Activated CD8-positive, alpha-beta memory T cell treated with anti-CD3 and anti-CD28 coated beads, Interleukin-2, amount 10 ng/mL, durations not matched to agents 7 days and 5 days (primary cell): Measurements from ENCODE around the gene FADS1. TPM values are rescaled to one million over a fixed set of nuclear protein-coding genes. Genes with fewer than 3 reads are reported as not detected.

Source experiments
- ATAC-seq: fragments of 150-1000 bp; cut with Tn5 transposase; one replicate; pipeline ENCODE4 v1.10.0; 2021; ENCODE audit warnings: moderate library complexity
- CTCF ChIA-PET: fragments of 350-600 bp; sonication (Branson Sonifier 250); formaldehyde crosslinking; loops from one replicate; lab custom pipeline; 2021; ENCODE audit warnings: antibody characterized with exemption; lab: Charles Lee
- DNase-seq: peaks from one replicate; pipeline ENCODE4 v3.0.0-alpha.2; 2020
- H3K27ac Mint-ChIP-seq: one replicate; pipeline ENCODE4 v1.8.0; 2021; ENCODE audit warnings: mild to moderate bottlenecking, mixed read lengths
- H3K27me3 Mint-ChIP-seq: one replicate; pipeline ENCODE4 v1.8.0; 2021; ENCODE audit warnings: mixed read lengths
- H3K36me3 Mint-ChIP-seq: one replicate; pipeline ENCODE4 v1.8.0; 2021; ENCODE audit warnings: mild to moderate bottlenecking, mixed read lengths
- H3K4me1 Mint-ChIP-seq: one replicate; pipeline ENCODE4 v1.8.0; 2021; ENCODE audit warnings: mixed read lengths
- H3K4me3 Mint-ChIP-seq: one replicate; pipeline ENCODE4 v1.8.0; 2021; ENCODE audit warnings: mild to moderate bottlenecking, moderate library complexity, mixed read lengths
- H3K9me3 Mint-ChIP-seq: one replicate; pipeline ENCODE4 v1.8.0; 2022; ENCODE audit warnings: low read depth, mixed read lengths
- total RNA-seq, 2 experiments: library from RNA; stranded (reverse); gene quantifications; one replicate each; pipeline ENCODE4 v1.2.3, GENCODE V29; 2021

The FADS1 gene
- total RNA-seq, 2 experiments from 2014 or later, result 33.8 to 35.4 TPM

DNA sequence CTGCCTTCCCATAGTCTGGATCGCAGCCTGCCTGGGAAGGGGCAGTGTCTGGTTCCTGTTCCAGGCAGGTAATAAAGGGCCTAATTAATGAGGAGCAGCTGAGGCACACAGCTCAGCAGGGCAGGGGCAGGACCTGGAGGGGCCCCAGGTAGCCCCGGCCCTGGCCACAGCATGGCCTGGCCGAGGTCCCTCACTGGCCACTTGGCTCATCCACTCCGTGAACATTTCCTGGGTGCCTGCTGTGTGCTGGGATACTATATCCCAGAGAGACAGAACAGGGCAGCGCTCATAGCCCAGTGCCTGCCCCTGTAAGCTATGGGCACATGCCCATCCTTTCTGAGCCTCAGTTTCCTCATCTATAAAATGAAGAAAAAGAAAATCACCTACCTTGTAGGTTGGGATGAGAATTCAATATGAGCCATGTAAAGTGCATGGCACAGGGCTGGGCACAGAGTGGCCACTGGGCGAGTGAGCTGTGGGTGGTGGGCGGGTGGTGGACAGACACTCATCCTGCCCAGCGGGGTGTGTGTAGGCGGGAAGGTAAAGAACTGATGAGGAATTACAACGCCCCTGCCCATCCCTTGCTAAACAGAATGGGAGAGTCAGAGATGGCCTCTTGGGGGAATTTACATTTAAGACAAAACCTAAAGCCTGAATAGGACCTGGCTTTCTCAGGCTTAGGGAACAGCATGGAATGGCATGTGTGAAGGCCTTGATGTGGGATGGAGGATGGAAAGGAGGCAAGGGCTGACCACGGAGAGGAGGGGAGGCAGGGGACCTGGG lies 55.2 kb downstream of the FADS1 start:
- H3K9me3 Mint-ChIP-seq, result no peaks in the 10 kb centered on the region
- peaks cover 6% of the 10 kb centered on the region for H3K4me1 Mint-ChIP-seq
- no peaks in the 10 kb centered on the region for H3K36me3 Mint-ChIP-seq
- H3K4me3 Mint-ChIP-seq, result no peak overlapping the region
- no peak overlapping the region for H3K27ac Mint-ChIP-seq
- CTCF ChIA-PET, result no interaction called here
- H3K27me3 Mint-ChIP-seq, result no peaks in the 10 kb centered on the region
- ATAC-seq (no peak), DNase-seq (no peak)

DNA sequence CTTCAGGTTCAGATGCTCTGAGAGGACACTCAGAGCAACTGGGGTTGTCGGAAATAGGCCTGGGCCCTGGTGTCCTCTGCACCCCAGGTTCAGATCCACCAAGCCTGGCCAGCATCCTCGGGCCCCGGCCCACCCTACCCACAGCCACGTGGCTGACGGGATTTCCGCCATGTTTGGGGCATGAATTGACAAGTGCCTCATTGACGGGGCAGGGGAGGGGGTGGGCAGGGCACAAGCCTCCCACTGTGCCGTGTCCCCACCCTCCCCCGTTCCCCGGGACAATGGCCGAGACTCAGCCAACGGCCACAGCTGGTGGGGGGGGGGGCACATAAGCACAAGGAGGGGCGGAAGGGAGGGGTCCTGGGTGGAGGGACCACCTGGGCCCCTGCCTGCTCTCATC lies 55.9 kb downstream of the FADS1 start:
- Mint-ChIP-seq H3K9me3 (no peaks in the 10 kb centered on the region), H3K27me3 (no peaks in the 10 kb centered on the region), H3K36me3 (no peaks in the 10 kb centered on the region), H3K4me3 (no peak overlapping the region), H3K27ac (no peak overlapping the region), H3K4me1 (peaks cover 13% of the 10 kb centered on the region)
- ATAC-seq (no peak), DNase-seq (no peak)
- CTCF ChIA-PET, result no interaction called here

DNA sequence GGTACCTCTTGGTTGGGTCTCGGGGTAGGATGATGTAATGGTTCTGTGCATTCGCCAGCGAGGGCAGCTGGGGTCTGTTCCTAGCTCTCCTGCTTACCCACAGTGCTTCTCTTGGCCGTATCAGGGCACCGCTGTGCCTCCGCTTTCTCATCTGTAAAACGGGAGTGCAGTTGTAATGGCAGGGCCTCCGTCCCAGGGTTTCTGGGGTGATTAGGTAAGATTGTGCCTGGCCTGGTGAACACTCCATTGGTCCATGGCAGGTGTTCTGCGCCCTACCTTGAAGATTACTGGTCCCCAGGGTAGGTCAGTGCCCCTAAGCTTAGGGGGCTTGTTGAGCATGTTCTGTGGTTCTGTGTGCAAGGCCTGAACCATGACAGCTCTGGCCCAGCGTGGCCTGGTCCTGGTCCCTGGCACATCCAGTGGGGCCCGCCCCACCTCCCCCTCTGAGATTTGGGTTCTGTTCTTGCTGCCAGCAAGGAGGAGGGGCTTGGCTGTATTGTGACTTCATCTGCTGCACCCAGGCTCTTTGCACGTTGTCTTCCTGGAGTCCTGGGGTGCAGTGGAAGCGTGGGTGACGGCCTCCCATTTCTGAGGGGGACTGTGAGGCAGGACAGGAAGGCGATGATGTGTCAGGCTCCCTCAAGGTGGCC lies 59.5 kb downstream of the FADS1 start:
- DNase-seq (no peak), ATAC-seq (no peak)
- Mint-ChIP-seq H3K4me3 (no peak overlapping the region), H3K4me1 (peaks cover 22% of the 10 kb centered on the region), H3K27ac (no peak overlapping the region), H3K9me3 (no peaks in the 10 kb centered on the region), H3K27me3 (peaks cover 12% of the 10 kb centered on the region), H3K36me3 (no peaks in the 10 kb centered on the region)
- CTCF ChIA-PET, result interaction anchor here (0.7 to 2.0 kb wide), 4 partner anchors 8 to 114 kb away, joined by 3 to 8 read pairs (median 4); partner anchors contain the start of genes FEN1 and TMEM258

DNA sequence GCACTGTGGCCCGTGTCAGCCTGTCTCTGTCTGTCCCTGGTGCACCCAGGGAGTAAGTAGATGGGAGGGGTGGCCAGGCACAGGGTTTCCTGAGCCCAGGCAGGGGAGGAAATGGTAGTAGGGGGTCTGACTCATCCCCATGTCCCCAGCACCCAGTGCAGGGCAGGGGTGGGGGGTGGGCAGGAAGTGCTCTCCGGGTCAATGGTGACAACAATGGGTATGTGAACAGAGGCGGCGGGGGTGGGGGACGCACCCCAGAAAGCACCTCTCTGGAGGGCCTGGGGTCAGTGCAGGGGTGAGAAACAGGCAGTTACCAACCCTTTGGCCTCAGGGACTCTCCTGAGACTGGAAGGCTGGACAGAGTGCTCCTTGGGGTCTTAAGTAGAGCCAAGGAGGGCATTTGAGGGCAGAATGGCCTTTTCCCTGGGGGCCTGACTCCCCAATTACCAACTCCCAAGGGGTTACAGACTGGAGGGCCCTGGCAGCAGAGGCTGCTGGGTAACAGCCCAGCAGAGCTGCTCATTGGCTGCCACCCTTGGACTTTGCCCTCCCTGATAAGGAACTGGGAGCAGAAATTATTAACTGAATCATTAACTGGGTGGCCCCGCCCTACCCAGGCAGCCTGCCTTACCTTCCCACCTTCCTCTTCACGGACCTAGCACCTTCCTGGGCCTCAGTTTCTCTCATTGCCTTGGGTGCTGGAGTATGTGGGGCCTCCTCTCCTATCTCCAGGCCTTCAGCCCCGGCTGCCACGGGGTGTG lies 60.2 kb downstream of the FADS1 start:
- Mint-ChIP-seq H3K9me3 (no peaks in the 10 kb centered on the region), H3K36me3 (no peaks in the 10 kb centered on the region), H3K4me3 (no peak overlapping the region), H3K27me3 (peaks cover 16% of the 10 kb centered on the region), H3K27ac (peak overlapping the region; percentile 75), H3K4me1 (peaks cover 25% of the 10 kb centered on the region)
- CTCF ChIA-PET, result interaction anchor here (1.0 to 2.0 kb wide), 4 partner anchors 10 to 114 kb away, joined by 3 to 8 read pairs (median 4); partner anchors contain the start of genes FEN1 and TMEM258
- ATAC-seq (peak; percentile 64), DNase-seq (peak; percentile 74)

DNA sequence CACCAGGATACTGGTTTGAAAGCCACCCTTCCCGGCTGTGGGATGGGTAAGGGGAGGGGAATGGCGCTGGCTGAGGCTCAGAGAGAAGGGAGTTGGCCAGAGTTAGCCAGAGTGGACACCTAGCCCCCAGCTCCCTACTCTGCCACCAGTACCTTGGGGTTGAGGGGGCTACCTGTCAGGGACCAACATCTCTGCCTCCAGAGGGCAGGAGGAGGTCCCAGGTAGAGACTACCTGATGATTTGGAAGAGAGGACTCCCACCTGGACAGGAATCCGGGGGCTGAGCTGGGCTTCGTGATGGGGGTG lies 60.7 kb downstream of the FADS1 start:
- Mint-ChIP-seq H3K9me3 (no peaks in the 10 kb centered on the region), H3K27me3 (peaks cover 20% of the 10 kb centered on the region), H3K36me3 (no peaks in the 10 kb centered on the region), H3K4me1 (peaks cover 25% of the 10 kb centered on the region), H3K27ac (peak overlapping the region; percentile 75), H3K4me3 (no peak overlapping the region)
- ATAC-seq (no peak), DNase-seq (no peak)
- CTCF ChIA-PET, result interaction anchor here (1.0 to 2.0 kb wide), 4 partner anchors 8 to 37 kb away, joined by 3 to 8 read pairs (median 4); partner anchors contain the start of genes FEN1 and TMEM258

DNA sequence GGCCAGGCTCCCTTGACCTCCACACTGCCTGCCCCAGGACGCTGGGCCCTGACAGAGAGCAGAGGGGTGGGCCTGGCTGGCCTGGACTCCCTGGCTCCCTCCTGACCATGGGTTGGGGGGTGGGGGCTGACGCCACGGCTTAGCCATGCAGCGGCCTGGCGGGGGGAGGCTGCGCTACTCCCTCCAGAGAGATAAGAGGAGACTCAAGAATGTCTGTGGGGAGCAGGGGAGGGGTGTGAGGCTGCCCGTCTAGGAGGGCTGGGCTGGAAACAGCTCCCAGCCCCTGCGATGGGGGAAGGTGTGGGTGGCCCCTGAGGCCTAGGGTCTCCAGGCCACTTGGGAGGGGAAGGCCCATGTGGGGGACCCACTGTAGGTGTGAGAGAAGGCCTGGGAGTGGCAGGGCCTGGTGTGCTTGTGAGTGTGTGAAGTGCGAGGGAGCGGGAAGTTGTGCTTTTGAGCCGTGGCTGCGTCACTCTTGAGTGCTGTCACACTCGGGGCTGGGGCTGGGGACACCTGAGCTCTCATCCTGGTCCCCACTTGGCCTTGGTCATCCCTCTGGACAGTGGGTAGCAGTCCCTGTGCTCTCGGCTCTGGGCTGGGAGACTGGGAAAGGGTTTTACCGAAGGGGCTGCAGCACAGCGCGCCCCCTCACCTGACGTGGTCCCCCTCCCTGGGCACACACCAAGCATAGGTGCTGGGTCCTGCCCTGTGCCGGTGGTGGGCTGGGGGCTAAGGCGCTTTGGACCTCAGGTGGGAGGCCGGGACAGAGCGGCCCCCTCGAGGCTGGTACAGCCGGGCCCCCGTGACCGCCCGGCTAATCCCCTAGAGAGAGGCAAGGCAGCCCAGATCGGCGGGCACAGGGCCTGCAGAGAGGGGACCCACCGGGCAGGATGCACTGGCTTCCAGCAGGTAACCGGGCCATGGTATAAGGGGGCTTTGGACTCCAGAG lies 62.0 kb downstream of the FADS1 start:
- peaks cover 25% of the 10 kb centered on the region for H3K4me1 Mint-ChIP-seq
- no peaks in the 10 kb centered on the region for H3K36me3 Mint-ChIP-seq
- DNase-seq (no peak), ATAC-seq (no peak)
- no peaks in the 10 kb centered on the region for H3K9me3 Mint-ChIP-seq
- no peak overlapping the region for H3K27ac Mint-ChIP-seq
- no peak overlapping the region for H3K4me3 Mint-ChIP-seq
- CTCF ChIA-PET, result interaction anchor here (1.3 to 2.1 kb wide), 2 partner anchors 10 to 21 kb away, joined by 4 to 7 read pairs; no protein-coding TSS in a partner anchor
- H3K27me3 Mint-ChIP-seq, result peaks cover 29% of the 10 kb centered on the region

DNA sequence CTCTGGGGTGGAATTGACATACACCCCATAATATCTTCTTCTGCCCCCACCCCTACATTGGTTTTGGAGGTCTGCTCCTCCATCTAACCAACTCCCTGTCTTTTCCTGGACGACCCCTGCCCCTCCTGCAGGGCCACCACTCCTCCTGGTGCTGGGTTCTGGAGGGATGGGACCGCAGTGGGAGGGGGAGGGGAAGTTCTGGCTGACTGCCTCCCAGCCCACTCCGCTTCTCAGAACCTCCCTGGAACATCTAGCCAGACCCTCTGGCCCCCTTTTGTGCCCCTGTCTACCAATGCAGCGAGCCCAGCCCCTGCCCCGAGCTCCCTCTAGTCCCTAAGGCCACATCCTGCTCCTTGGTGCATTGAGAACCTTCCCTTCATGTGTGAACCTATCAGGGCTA lies 63.1 kb downstream of the FADS1 start:
- Mint-ChIP-seq H3K4me1 (peaks cover 25% of the 10 kb centered on the region), H3K27me3 (peaks cover 29% of the 10 kb centered on the region), H3K36me3 (no peaks in the 10 kb centered on the region), H3K9me3 (no peaks in the 10 kb centered on the region), H3K4me3 (no peak overlapping the region), H3K27ac (no peak overlapping the region)
- CTCF ChIA-PET, result interaction anchor here (0.7 to 2.1 kb wide), 5 partner anchors 17 to 34 kb away, joined by 3 to 7 read pairs (median 4); no protein-coding TSS in a partner anchor
- DNase-seq (no peak), ATAC-seq (no peak)

DNA sequence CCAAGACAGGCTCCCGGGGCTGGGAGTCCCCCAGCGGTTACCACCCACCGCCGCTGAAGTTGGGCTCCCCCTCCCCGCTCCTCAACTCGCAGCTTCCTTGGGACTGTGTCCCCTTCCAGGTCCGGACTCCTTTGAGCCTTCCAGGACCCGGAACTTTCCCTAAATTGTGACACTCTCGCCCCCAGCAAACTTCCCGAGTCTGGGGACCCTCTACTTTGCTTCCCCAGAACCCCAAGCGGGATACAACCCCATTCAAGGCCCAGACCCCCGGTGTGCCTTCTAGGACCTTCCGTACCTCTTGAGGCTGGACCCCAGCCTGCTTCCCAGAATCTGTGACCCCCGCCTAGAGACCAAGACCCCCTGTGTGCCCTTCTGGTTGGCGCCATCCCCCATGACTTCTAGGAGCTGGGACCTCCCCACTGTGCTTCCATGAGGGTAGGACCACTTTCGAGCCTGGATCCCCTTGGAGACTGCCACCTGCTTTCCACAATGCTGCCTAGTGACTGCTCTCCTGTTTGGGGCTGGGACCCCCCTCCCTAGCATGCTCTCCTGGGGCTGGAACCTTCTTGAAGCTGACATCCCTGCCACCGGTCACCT lies 63.8 kb downstream of the FADS1 start:
- Mint-ChIP-seq H3K27ac (no peak overlapping the region), H3K9me3 (no peaks in the 10 kb centered on the region), H3K4me1 (peaks cover 25% of the 10 kb centered on the region), H3K36me3 (no peaks in the 10 kb centered on the region), H3K4me3 (peak overlapping the region; percentile 48), H3K27me3 (peaks cover 29% of the 10 kb centered on the region)
- no peak for DNase-seq
- CTCF ChIA-PET, result interaction anchor here (0.7 to 2.1 kb wide), 5 partner anchors 18 to 35 kb away, joined by 3 to 7 read pairs (median 4); no protein-coding TSS in a partner anchor
- ATAC-seq, result no peak

DNA sequence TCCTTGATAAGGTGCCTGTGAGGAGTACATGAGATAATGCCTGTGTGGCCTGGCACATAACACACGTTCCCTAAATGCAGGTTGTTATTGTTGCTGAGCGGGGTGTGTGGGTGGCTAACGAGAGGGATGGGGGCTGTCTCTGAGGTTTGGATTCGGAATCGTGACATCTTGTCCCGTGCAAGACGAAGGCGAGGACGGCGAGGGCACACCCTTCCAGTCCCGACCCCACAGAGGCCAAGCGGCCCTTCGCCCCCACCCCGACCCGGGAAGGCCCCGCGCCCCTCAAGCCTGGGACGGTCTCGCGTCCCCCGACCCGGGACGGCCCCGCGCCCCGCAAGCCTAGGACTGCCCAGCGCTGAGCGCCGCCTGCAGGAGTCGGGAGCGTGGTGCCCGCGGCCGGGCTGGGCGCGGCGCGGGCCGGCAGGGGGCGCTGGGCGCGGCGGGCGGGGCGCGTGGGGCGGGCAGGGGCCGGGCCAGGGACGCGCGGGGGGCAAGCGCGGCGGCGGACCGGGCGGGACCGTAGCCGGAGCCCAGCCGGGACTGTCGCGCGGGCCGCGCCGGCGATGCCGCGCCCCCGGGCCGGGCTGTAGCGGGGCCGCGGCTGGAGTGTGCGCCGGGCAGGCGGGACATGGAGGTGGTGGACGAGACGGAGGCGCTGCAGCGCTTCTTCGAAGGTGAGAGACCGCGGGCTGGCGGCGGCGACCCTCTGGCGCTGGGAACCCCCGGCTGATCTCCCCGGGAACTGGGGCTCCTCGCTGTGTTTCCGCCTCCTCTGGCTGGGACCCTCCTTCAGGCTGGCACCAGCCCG lies 64.5 kb downstream of the FADS1 start, which contains the start of gene MYRF:
MYRF (plus strand) TSS at position 520 of the 808 bp plus-strand sequence; CDS start at position 629, 109 bp downstream.
- peak; percentile 87 for ATAC-seq
- peak; percentile 57 for DNase-seq
- H3K4me1 Mint-ChIP-seq, result peaks cover 25% of the 10 kb centered on the region
- H3K4me3 Mint-ChIP-seq, result peak within 1 kb of the TSS; percentile 48
- H3K9me3 Mint-ChIP-seq, result no peaks in the 10 kb centered on the region
- CTCF ChIA-PET, result interaction anchor here (1.0 to 2.1 kb wide), 4 partner anchors 19 to 36 kb away, joined by 3 to 7 read pairs (median 4); no protein-coding TSS in a partner anchor
- no peaks in the 10 kb centered on the region for H3K36me3 Mint-ChIP-seq
- no peak within 1 kb of the TSS for H3K27ac Mint-ChIP-seq
- peaks cover 29% of the 10 kb centered on the region for H3K27me3 Mint-ChIP-seq

DNA sequence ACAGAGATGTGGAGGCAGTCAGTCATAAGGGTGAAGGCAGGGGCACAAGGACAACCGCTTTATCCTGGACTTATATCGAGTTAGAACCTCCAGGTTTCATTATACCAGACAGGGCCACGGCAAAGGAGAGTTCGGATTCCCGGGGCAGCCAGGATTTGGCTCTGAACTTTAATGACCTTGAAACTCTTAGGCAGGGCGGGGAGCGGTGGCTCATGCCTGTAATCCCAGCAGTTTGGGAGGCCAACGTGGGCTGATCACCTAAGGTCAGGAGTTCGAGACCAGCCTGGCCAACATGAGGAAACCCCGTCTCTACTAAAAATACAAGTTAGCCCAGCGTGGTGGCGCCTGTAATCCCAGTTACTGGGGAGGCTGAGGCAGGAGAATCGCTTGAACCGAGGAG lies 65.4 kb downstream of the FADS1 start:
- DNase-seq, result no peak
- Mint-ChIP-seq H3K36me3 (no peaks in the 10 kb centered on the region), H3K9me3 (no peaks in the 10 kb centered on the region), H3K27ac (no peak overlapping the region), H3K4me3 (no peak overlapping the region), H3K27me3 (peaks cover 29% of the 10 kb centered on the region), H3K4me1 (peaks cover 16% of the 10 kb centered on the region)
- ATAC-seq, result no peak
- CTCF ChIA-PET, result interaction anchor here (0.7 to 1.4 kb wide), 4 partner anchors 21 to 309 kb away, joined by 3 to 5 read pairs (median 4); no protein-coding TSS in a partner anchor

DNA sequence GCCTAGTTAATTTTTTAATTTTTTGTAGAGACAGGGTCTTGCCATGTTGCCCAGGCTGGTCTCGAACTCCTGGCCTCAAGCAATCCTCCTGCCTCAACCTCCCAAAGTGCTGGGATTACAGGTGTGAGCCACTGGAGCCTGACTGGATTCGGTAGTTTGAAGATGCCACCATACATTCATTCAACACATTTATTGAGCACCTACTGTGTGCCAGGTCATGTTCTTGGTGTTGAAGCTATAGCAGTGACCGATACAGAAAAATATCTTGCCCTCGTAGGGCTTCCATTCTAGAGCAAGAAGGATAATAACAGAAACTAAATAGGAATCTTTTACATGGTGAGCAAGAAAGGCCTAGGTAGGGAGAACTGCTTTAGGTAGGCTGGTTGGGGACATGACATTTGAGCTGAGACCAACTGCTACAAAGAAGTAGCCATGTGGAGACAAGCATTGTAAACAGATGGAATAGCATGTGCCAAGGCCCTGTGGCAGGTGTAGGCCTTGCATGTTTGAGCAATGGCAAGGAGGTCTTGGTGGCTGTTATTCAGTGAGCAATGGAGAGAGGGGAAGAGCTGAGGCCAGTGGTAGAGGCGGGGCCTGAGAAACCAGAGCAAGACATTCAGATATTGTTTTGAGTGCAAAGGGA lies 66.1 kb downstream of the FADS1 start:
- no peak for DNase-seq
- H3K4me3 Mint-ChIP-seq, result no peak overlapping the region
- H3K9me3 Mint-ChIP-seq, result no peaks in the 10 kb centered on the region
- H3K27me3 Mint-ChIP-seq, result peaks cover 29% of the 10 kb centered on the region
- no peak overlapping the region for H3K27ac Mint-ChIP-seq
- CTCF ChIA-PET, result interaction anchor here (0.9 to 7.3 kb wide), 8 partner anchors 9 to 197 kb away, joined by 3 to 33 read pairs (median 4); no protein-coding TSS in a partner anchor
- H3K36me3 Mint-ChIP-seq, result no peaks in the 10 kb centered on the region
- ATAC-seq, result no peak
- peaks cover 10% of the 10 kb centered on the region for H3K4me1 Mint-ChIP-seq
